H1 (cell line): Measurements from ENCODE around the gene RAMP1. TPM values are rescaled to one million over a fixed set of nuclear protein-coding genes. Genes with fewer than 3 reads are reported as not detected.
A peak's percentile ranks its signal among the peaks of the same experiment; 100 is the strongest.

Experiments used
- CTCF ChIA-PET: fragments of 300-600 bp; sonication (Branson Sonifier 250); formaldehyde crosslinking; loops from one replicate; lab custom pipeline; 2021; ENCODE audit not compliant: partially characterized antibody; lab: Charles Lee
- POLR2A ChIA-PET: fragments of 300-600 bp; sonication (Branson Sonifier 250); formaldehyde crosslinking; loops from one replicate; lab custom pipeline; 2021; ENCODE audit warnings: inconsistent platforms; ENCODE audit not compliant: partially characterized antibody; lab: Charles Lee
- DNase-seq, 2 experiments: peaks; one replicate each; pipeline versions ENCODE4 v3.0.0 to v3.0.0-alpha.2; 2010 to 2022; ENCODE audit warnings: low spot score in 2 of 2, low read depth in 1 of 2, mixed read lengths in 1 of 2
- FAIRE-seq: peaks from 2 replicates; lab custom pipeline; 2011; peaks lifted over from hg19 to GRCh38; lab: Jason Lieb, UNC
- H2AFZ ChIP-seq: 2 replicates; pipeline ENCODE4 v1.8.1; 2012; ENCODE audit warnings: low read length, inconsistent platforms
- H2AK5ac ChIP-seq: 2 replicates; pipeline ENCODE4 v1.6.1; 2013; ENCODE audit warnings: low read depth, low read length
- H2BK120ac ChIP-seq: replicated peaks from 2 replicates; pipeline ENCODE3; 2013; ENCODE audit warnings: low read depth, low read length, inconsistent platforms
- H2BK12ac ChIP-seq: 2 replicates; pipeline ENCODE4 v1.6.1; 2013; ENCODE audit warnings: low read depth, low read length
- H2BK15ac ChIP-seq: 2 replicates; pipeline ENCODE4 v1.6.1; 2013; ENCODE audit warnings: low read length
- H2BK20ac ChIP-seq: 2 replicates; pipeline ENCODE4 v1.6.1; 2013; ENCODE audit warnings: low read length
- H2BK5ac ChIP-seq: 2 replicates; pipeline ENCODE4 v1.6.1; 2013; ENCODE audit warnings: low read depth, low read length
- H3K14ac ChIP-seq: 2 replicates; pipeline ENCODE4 v1.6.1; 2013; ENCODE audit warnings: inconsistent platforms; ENCODE audit not compliant: insufficient read length
- H3K18ac ChIP-seq: 2 replicates; pipeline ENCODE4 v1.6.1; 2013; ENCODE audit warnings: low read length; ENCODE audit errors: extremely low read depth
- H3K23ac ChIP-seq: 2 replicates; pipeline ENCODE4 v1.6.1; 2013; ENCODE audit warnings: inconsistent platforms; ENCODE audit not compliant: insufficient read length
- H3K23me2 ChIP-seq: 2 replicates; pipeline ENCODE4 v1.6.1; 2013; ENCODE audit warnings: low read depth, low read length
- H3K27ac ChIP-seq: 2 replicates; pipeline ENCODE4 v1.6.1; 2011; ENCODE audit warnings: low read depth, low read length, inconsistent platforms
- H3K27me3 ChIP-seq, 4 experiments: replicated peaks in 1 of 4; 1 replicate in 1 of 4; 2 replicates in 3 of 4; pipeline versions ENCODE4 v1.6.1 to v1.8.1; 2011 to 2013; ENCODE audit warnings: low read length in 3 of 4, mild to moderate bottlenecking in 3 of 4, inconsistent platforms in 2 of 4, mixed read lengths in 2 of 4, moderate library complexity in 1 of 4; ENCODE audit not compliant: control insufficient read depth in 3 of 4, insufficient read depth in 3 of 4; ENCODE audit errors: extremely low read depth in 1 of 4
- H3K36me3 ChIP-seq, 4 experiments: 2 replicates each; pipeline versions ENCODE4 v1.6.1 to v1.8.1; 2011 to 2013; ENCODE audit warnings: mild to moderate bottlenecking in 4 of 4, low read length in 3 of 4, moderate library complexity in 2 of 4, control low read depth in 1 of 4, inconsistent platforms in 1 of 4; ENCODE audit not compliant: insufficient read depth in 4 of 4, control insufficient read depth in 2 of 4
- H3K4ac ChIP-seq: replicated peaks from 2 replicates; pipeline ENCODE3; 2013; ENCODE audit warnings: low read length, low read depth, mixed read lengths, inconsistent platforms; ENCODE audit not compliant: insufficient read length
- H3K4me1 ChIP-seq, 4 experiments: replicated peaks in 1 of 4; 1 replicate in 1 of 4; 2 replicates in 3 of 4; pipeline versions ENCODE4 v1.6.1 to v1.8.1; 2011 to 2013; ENCODE audit warnings: low read length in 3 of 4, inconsistent platforms in 2 of 4, mixed read lengths in 1 of 4; ENCODE audit not compliant: insufficient read depth in 4 of 4, control insufficient read depth in 3 of 4
- H3K4me2 ChIP-seq, 2 experiments: 2 replicates each; pipeline versions ENCODE4 v1.6.1 to v1.8.1; 2011 to 2013; ENCODE audit warnings: low read depth in 2 of 2, low read length in 2 of 2, control low read depth in 1 of 2, inconsistent platforms in 1 of 2, mild to moderate bottlenecking in 1 of 2; ENCODE audit not compliant: insufficient read depth in 1 of 2
- H3K4me3 ChIP-seq, 4 experiments: fragments of 200-600, 300-600 bp in 1 of 4; sonication (generic), shearing (Covaris generic), sonication (Bioruptor Twin) in 1 of 4; 2 replicates each; pipeline versions ENCODE4 v1.5.1 to v1.8.1; 2011 to 2016; ENCODE audit warnings: low read length in 4 of 4, low read depth in 3 of 4, control low read depth in 2 of 4, inconsistent platforms in 2 of 4, mild to moderate bottlenecking in 2 of 4, mixed read lengths in 1 of 4, moderate library complexity in 1 of 4; ENCODE audit not compliant: insufficient read depth in 2 of 4; ENCODE audit errors: extremely low read depth in 1 of 4
- H3K56ac ChIP-seq: replicated peaks from 2 replicates; pipeline ENCODE3; 2013; ENCODE audit warnings: low read depth, mild to moderate bottlenecking, mixed read lengths, low read length, inconsistent platforms; ENCODE audit not compliant: insufficient read length
- H3K79me1 ChIP-seq: 2 replicates; pipeline ENCODE4 v1.6.1; 2013; ENCODE audit warnings: low read depth, low read length, control low read depth
- H3K79me2 ChIP-seq, 2 experiments: 2 replicates each; pipeline versions ENCODE4 v1.6.1 to v1.8.1; 2012 to 2013; ENCODE audit warnings: low read length in 2 of 2, mild to moderate bottlenecking in 2 of 2, inconsistent platforms in 1 of 2; ENCODE audit not compliant: insufficient read depth in 2 of 2, control insufficient read depth in 1 of 2
- H3K9ac ChIP-seq, 4 experiments: replicated peaks in 1 of 4; 1 replicate in 1 of 4; 2 replicates in 3 of 4; pipeline versions ENCODE4 v1.6.1 to v1.8.1; 2011 to 2013; ENCODE audit warnings: low read depth in 3 of 4, low read length in 3 of 4, control low read depth in 2 of 4, mild to moderate bottlenecking in 2 of 4, moderate library complexity in 2 of 4, inconsistent platforms in 1 of 4; ENCODE audit errors: extremely low read depth in 1 of 4
- H3K9me3 ChIP-seq, 2 experiments: 2 replicates each; pipeline versions ENCODE4 v1.6.1 to v1.8.1; 2012 to 2013; ENCODE audit warnings: mild to moderate bottlenecking in 2 of 2, moderate library complexity in 2 of 2, control low read depth in 1 of 2, inconsistent platforms in 1 of 2, low read depth in 1 of 2, low read length in 1 of 2, mixed read lengths in 1 of 2; ENCODE audit not compliant: insufficient read depth in 2 of 2
- H4K20me1 ChIP-seq, 2 experiments: replicated peaks in 1 of 2; 2 replicates each; pipeline versions ENCODE3 to v1.8.1; 2011 to 2013; ENCODE audit warnings: inconsistent platforms in 2 of 2, low read length in 2 of 2, mild to moderate bottlenecking in 1 of 2; ENCODE audit not compliant: insufficient read depth in 2 of 2, control insufficient read depth in 1 of 2
- H4K5ac ChIP-seq: 2 replicates; pipeline ENCODE4 v1.6.1; 2013; ENCODE audit warnings: low read length, low read depth, mixed read lengths, inconsistent platforms; ENCODE audit not compliant: insufficient read length
- H4K8ac ChIP-seq: 2 replicates; pipeline ENCODE4 v1.8.0; 2013; ENCODE audit warnings: mild to moderate bottlenecking, moderate library complexity, low read length, inconsistent platforms; ENCODE audit not compliant: insufficient read depth; ENCODE audit errors: extremely low read depth
- H4K91ac ChIP-seq: replicated peaks from 2 replicates; pipeline ENCODE3; 2013; ENCODE audit warnings: low read length, mixed read lengths, inconsistent platforms; ENCODE audit not compliant: insufficient read length
- ATF2 ChIP-seq: IDR thresholded peaks from 2 replicates; pipeline ENCODE4 v1.6.1; 2012; ENCODE audit warnings: low read length, inconsistent platforms
- BACH1 ChIP-seq: IDR thresholded peaks from 2 replicates; pipeline ENCODE4 v1.6.1; 2012; ENCODE audit warnings: low read length, improper control_type of control experiment
- EP300 ChIP-seq, 2 experiments: IDR thresholded peaks; 1 replicate in 1 of 2; 2 replicates in 1 of 2; pipeline ENCODE4 v1.6.1; 2011 to 2012; ENCODE audit warnings: low read depth in 2 of 2, low read length in 2 of 2, mild to moderate bottlenecking in 2 of 2, borderline replicate concordance in 1 of 2, inconsistent platforms in 1 of 2, moderate library complexity in 1 of 2
- FOSL1 ChIP-seq: IDR thresholded peaks from 2 replicates; pipeline ENCODE4 v1.6.1; 2011; ENCODE audit warnings: mild to moderate bottlenecking, low read depth, low read length, moderate library complexity; ENCODE audit not compliant: insufficient read depth
- GTF2F1 ChIP-seq: IDR thresholded peaks from 2 replicates; pipeline ENCODE4 v1.6.1; 2012; ENCODE audit warnings: low read depth, low read length, improper control_type of control experiment, borderline replicate concordance
- PHF8 ChIP-seq: fragments of 200-600 bp; sonication (generic); conservative IDR thresholded peaks from 2 replicates; pipeline ENCODE4 v1.7.1; 2012; ENCODE audit warnings: low read depth, mild to moderate bottlenecking, inconsistent platforms, low read length, moderate library complexity
- POLR2AphosphoS5 ChIP-seq: IDR thresholded peaks from 2 replicates; pipeline ENCODE4 v1.6.1; 2011; ENCODE audit warnings: low read depth, low read length
- RAD21 ChIP-seq, 2 experiments: IDR thresholded peaks in 1 of 2; conservative IDR thresholded peaks in 1 of 2; 2 replicates each; pipeline ENCODE4 v1.6.1; 2011; ENCODE audit warnings: low read depth in 2 of 2, low read length in 2 of 2, improper control_type of control experiment in 1 of 2, inconsistent platforms in 1 of 2, mild to moderate bottlenecking in 1 of 2, moderate library complexity in 1 of 2
- TCF12 ChIP-seq: IDR thresholded peaks from 2 replicates; pipeline ENCODE4 v1.6.1; 2011; ENCODE audit warnings: low read depth, mild to moderate bottlenecking, low read length
- YY1 ChIP-seq: IDR thresholded peaks from 2 replicates; pipeline ENCODE4 v1.6.1; 2011; ENCODE audit warnings: low read depth, mild to moderate bottlenecking, low read length
- WGBS, 2 experiments: shearing (Covaris generic) in 1 of 2; methylation state at CpG; one replicate each; pipeline versions ENCODE4 v1.1.6 to v1.1.7; 2013 to 2015; ENCODE audit warnings: low lambda C conversion rate in 2 of 2, mixed read lengths in 2 of 2, inconsistent platforms in 1 of 2, low coverage in 1 of 2, missing lambda C conversion rate in 1 of 2; ENCODE audit not compliant: insufficient replicate concordance in 2 of 2, insufficient coverage in 1 of 2, insufficient read length in 1 of 2; ENCODE audit errors: extremely low coverage in 1 of 2, missing lambda C conversion rate in 1 of 2; 5-methylcytosine and 5-hydroxymethylcytosine counted together
- polyA plus RNA-seq, 7 experiments: library from polyadenylated mRNA; depleted of rRNA in 3 of 7; stranded (reverse) in 5 of 7; unstranded in 2 of 7; fragments of >200 nt in 5 of 7; fragments of 200-250 nt in 2 of 7; gene quantifications; 1 replicate in 5 of 7; 2 replicates in 1 of 7; 4 replicates in 1 of 7; pipeline versions ENCODE4 v1.2.1 to v1.2.3, GENCODE V29; 2011 to 2013; ENCODE audit warnings: missing spikeins in 2 of 7, mixed read lengths in 2 of 7
- total RNA-seq: library from RNA; stranded (reverse); fragmentation: NEBNext Ultra II Directional; extraction: Animal tissue kit (Norgen Biotek cat#: 25700); gene quantifications from 2 replicates; pipeline ENCODE4 v1.2.1, GENCODE V29; 2021

The RAMP1 gene
- total and polyA plus RNA-seq, 2 of the 8 experiments (the other 6 are each of a cell fraction or from before 2014, with no cell fraction given) = 0.65 to 4.3 TPM

GRCh38 chr2:237870754-237871651, 11.6 kb downstream of the RAMP1 start:
- H3K9ac ChIP-seq = no peak overlapping the region
- no peak overlapping the region for H2BK20ac ChIP-seq
- H4K91ac ChIP-seq = no peak overlapping the region
- no peak overlapping the region for H3K27ac ChIP-seq
- no peak overlapping the region for H3K4ac ChIP-seq
- no peak overlapping the region for H3K14ac ChIP-seq
- H3K23ac ChIP-seq = no peak overlapping the region
- ChIA-PET CTCF (interaction anchor here (1.2 kb wide), 1 partner anchor 13 kb away, joined by 3 read pairs; no protein-coding TSS in a partner anchor), POLR2A (no interaction called here)
- H3K4me1 ChIP-seq = no peaks in the 10 kb centered on the region
- FAIRE-seq (no peak), DNase-seq (peak in 1 of 2 experiments; percentile 40)
- H3K36me3 ChIP-seq = no peaks in the 10 kb centered on the region
- H3K27me3 ChIP-seq = no peaks in the 10 kb centered on the region
- no peaks in the 10 kb centered on the region; a peak in 1 of 4 replicates for H3K9me3 ChIP-seq
- H3K79me2 ChIP-seq = no peaks in the 10 kb centered on the region
- H4K5ac ChIP-seq = no peak overlapping the region
- H3K23me2 ChIP-seq = no peaks in the 10 kb centered on the region
- no peak overlapping the region for H2BK12ac ChIP-seq
- H3K79me1 ChIP-seq = no peaks in the 10 kb centered on the region
- H3K4me2 ChIP-seq = no peak overlapping the region
- H4K20me1 ChIP-seq = no peaks in the 10 kb centered on the region
- no peak overlapping the region for H3K18ac ChIP-seq
- H2BK5ac ChIP-seq = no peak overlapping the region
- no peak overlapping the region for H2AK5ac ChIP-seq
- H2BK120ac ChIP-seq = no peak overlapping the region
- no peak overlapping the region for H3K4me3 ChIP-seq
- 91% methylated on average over 23 of the region's 23 CpGs; no CpG with 5 or more reads in 1 of the 2 experiments for WGBS, 2 experiments
- H4K8ac ChIP-seq = no peak overlapping the region; the same call in 1 of the 2 replicates
- H2BK15ac ChIP-seq = no peak overlapping the region
- no peak overlapping the region for H3K56ac ChIP-seq
- no peak overlapping the region for H2AFZ ChIP-seq
- no peak for TF ChIP-seq BACH1
- no peak for TF ChIP-seq ATF2
- TF ChIP-seq YY1 = no peak
- TF ChIP-seq EP300 (IDR thresholded peaks at IDR 0.05; ENCODE audit: borderline replicate concordance in 1 of 2, low read depth in 2 of 2, low read length in 2 of 2) = no peak
- no peak for TF ChIP-seq PHF8
- TF ChIP-seq FOSL1 = no peak
- TF ChIP-seq POLR2AphosphoS5 = no peak
- no peak for TF ChIP-seq RAD21 (IDR thresholded peaks at IDR 0.05 in 1 of 2, conservative IDR thresholded peaks at IDR 0.05 in 1 of 2; ENCODE audit: low read depth in 2 of 2, low read length in 2 of 2)
- TF ChIP-seq TCF12 = no peak
- TF ChIP-seq GTF2F1 = no peak
